Esophagus mucosa (tissue), 1 donor: ENCODE results near the gene MED13. TPM values are rescaled to one million over a fixed set of nuclear protein-coding genes. Genes with fewer than 3 reads are reported as not detected.
"Not testable (repeated sequence)": the region's sequence is repeated elsewhere in the genome, so short reads cannot be mapped to it uniquely, and the experiment has no call there.

Experiments
- ATAC-seq: fragments of 200-7000 bp; cut with Tn5 transposase; one replicate; pipeline ENCODE4 v1.9.1; 2020
- total RNA-seq: library from RNA; stranded (reverse); gene quantifications from one replicate; pipeline ENCODE4 v1.2.4, GENCODE V29; 2023
- donor health status: DM: yes; HTN: yes; CAD: no.

The MED13 gene
- total RNA-seq, 1 donor from 2014 or later = 43.7 TPM

DNA sequence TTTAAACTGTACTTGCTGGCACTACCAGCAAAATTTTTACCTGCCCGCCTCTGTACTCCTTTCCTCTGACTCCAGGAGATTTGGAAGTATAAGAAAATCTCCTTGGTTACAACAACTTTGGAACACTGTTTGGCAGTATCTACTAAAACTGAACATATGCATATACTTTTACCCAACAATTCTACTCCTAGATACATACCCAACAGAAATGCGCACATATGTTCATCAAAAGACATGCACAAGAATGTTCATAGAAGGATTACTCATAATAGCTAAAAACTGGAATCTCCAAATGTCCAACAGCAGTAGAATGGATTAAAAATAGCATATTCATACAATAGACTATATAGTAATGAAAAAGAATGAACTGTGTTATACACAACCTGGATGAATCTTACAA, 21.7 kb upstream of the MED13 start:
- no peak for ATAC-seq

DNA sequence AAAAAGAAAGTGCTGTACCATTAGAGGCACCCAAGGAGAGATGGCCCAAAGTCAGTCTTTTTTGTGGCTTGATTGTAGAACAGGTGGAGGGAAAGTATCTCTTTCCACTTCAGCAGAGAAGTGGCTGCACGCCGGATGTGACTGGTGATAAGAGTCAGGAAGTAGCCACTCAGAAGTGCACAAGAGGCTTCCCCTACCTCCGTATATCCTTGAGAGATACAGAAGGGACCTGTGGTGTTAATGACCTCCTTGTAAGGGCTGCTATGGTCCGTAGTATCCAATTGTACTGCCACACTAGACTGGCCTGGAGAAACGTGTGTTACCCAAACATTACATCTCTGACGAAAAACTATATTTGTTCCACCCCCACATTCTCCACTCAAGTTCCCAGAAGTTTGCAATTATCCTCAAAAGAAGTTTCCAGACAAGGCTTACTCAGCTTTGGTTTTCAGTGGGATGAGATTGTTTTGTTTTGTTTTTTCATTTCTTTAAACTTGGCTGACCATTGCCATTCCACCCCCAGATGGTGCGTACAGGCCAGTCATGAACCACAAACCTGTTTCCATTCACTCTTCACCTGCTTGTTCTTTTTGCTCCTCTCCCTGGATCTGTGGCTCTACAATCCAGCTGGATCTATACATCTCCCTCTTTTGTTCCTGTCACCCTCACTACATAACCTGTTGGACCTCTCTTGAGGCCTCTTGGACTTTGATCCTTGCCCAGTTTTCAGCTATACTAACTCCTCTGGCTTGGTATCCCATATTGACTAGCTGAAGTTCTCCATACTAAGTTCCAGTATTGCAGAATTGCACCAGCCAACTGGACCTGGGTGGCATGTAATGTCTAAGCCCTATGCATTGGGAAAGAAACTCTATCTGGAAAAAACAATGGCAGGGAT, 20.7 kb upstream of the MED13 start:
- no peak for ATAC-seq

DNA sequence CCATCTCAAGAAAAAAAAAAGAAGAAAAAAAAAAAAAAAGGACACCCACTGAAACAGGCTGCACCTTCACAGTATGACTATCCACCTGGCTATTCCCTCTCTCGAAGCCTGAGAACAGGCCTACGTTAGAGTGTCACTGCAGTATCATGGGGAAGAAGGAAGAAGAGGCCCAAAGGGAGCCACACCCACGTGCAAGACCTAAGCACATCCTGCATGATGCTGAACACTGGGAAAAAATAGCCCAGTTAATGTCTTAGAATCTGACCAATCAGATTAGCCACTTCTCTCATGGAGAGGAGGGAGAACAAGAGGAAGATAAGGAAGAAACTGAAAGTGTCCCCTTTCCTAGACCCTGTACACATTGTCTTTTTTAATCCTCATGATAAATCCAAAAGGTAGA, 19.5 kb upstream of the MED13 start:
- ATAC-seq = peak; percentile 47

DNA sequence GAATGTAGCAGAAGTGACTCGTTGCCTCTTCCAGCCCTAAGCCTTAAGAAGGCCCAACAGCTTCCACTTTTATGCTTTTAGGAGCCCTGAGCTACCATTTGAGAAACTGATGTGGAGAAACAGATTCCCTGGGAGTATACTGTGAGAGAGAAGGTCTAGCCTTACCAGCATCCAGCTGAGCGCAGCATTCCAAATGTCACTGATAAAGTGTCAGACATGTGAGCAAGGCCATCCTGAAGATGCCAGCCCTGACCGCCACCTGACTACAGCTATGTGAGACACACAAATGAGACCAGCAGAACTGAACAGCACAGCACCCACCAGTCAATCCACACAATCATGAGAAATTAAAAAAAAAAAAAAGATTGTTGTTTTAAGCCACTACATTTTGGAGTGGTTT, 18.6 kb upstream of the MED13 start:
- ATAC-seq = no peak

DNA sequence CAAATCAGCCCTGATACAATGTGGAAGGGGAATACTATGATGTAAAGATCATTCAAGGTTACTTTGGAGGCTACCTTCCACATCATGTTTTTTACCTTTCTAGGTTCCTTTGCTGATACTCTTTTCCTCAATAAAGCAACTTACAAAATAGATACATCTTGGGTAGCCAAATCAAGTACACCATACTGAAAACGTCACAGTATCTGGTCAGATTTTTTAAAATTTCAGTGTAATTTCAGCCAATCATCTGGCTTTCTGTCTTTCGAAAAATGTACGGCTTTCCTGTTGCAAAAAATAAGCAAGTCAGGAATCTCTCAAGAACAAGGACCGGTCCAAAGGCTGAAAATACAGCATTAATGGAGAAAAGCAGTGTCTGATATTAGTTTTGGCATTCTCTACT, 15.6 kb upstream of the MED13 start:
- ATAC-seq = no peak

DNA sequence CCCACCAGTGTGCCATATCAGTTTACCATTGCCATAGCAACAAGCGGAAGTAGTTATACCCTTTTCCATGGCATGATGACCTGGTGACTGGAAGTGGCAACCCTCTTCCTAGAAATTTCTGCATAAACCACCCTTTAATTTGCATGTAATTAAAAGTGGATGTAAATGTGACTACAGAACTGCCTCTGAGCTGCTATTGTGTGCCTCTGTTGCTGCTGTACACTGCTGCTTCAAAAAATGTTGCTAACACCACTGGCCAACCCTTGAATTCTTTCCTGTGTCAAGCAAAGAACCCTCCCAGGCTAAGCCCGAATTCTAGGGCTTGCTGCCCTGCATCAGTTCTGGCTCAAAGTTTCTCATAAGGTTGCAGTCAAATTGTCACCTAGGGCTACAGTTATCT, 12.9 kb upstream of the MED13 start:
- no peak for ATAC-seq

DNA sequence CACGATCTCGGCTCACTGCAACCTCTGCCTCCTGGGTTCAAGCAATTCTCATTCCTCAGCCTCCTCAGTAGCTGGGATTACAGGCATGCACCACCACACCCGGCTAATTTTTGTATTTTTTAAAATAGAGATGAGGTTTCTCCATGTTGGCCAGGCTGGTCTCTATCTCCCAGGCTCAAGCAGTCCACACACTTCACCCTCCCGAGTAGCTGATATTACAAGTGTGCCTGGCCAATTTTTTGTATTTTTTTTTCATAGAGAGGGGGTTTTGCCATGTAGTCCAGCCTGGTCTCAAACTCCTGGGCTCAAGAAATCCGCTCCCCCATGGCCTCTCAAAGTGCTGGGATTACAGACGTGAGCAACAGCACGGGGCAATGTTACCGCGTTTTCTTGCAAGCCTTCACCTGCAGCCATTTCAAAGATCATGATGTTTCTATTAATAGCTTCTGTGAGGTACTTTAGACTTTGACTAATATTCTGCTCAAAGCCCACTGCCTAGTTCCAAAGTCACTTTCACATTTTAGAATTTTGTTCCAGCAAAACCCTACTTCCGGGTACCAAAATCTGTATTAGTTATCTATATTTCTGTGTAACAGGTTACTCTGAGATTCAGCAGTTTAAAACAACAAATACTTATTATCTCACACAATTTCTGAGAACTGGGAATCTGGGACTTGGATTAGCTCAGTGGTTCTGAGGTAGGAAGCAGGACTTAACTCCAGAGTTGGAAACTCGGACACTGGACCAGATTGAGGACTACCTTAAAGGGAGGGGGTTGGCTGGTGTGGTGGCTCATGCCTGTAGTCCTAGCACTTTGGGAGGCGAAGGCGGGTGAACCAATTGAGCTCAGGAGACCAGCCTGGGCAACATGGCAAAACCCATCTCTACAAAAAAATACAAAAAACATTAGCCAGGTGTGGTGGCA, 12.0 kb upstream of the MED13 start:
- ATAC-seq = no peak

DNA sequence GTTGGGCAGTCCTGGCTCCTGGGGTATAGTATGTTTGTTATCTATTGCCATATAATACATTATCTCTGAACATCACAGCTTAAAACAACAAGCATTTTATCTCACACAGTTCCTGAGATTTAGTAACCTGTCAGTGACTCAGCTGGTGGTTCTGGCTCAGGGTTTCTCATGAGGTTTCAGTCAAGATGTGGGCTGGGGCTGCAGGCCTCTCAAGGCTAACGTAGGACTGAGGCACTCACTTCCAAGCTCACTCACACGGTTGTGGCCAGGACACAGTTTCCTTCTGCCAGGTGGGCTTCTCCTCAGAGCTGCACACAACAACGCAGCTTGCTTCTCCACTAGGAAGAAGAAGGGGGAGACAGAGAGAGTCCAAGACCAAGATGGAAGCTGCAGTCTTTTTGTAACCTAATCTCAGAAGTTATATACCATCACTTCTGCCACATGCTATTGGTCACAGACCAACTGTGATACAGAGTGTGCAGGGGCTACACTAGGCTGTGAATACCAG, 10.3 kb upstream of the MED13 start:
- ATAC-seq = no peak

DNA sequence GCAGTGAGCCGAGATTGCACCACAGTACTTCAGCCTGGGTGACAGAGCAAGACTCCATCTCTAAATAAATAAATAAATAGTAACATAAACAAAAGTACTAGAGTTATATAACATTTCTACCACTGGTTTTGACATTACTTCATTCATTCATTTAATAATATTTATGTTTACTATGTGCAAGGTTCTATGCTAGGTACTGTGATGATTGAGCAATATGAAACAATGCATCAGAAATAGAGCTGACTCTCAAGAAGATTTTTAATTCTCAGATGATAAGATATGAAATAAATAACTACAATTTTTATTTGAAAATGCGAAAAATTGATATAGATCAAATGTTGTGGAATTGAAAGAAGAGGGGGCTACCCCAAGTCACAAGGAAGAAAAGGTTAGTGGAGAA, 8.9 kb upstream of the MED13 start:
- ATAC-seq = no peak

DNA sequence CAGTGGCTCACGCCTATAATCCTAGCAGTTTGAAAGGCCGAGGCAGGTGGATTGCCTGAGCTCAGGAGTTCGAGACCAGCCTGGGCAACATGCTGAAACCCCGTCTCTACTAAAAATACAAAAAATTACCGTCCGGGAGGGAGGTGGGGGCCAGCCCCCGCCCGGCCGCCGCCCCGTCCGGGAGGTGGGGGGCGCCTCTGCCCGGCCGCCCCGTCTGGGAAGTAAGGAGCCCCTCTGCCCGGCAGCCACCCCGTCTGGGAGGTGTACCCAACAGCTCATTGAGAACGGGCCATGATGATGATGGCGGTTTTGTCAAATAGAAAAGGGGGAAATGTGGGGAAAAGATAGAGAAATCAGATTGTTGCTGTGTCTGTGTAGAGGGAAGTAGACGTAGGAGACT, 7.8 kb upstream of the MED13 start:
- ATAC-seq = not testable (repeated sequence)

DNA sequence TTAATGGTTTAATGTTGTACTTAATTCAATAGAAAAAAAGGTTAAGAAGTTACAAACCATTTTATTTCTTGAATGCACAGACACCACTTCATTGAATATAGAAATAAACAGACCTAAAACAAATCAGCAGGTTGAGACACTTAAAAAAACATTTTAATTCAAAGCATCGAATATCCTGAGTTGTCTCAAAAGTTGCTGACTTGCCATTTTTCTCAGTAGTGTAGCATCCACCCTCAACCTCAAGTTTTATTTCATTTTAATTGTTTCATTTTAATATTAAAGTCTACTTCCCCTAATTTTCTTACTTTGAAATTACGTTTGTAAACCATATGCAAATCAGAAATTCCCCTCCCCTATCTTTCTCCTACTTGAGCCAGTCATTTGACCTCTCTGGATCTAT, 5.8 kb upstream of the MED13 start:
- ATAC-seq = no peak

DNA sequence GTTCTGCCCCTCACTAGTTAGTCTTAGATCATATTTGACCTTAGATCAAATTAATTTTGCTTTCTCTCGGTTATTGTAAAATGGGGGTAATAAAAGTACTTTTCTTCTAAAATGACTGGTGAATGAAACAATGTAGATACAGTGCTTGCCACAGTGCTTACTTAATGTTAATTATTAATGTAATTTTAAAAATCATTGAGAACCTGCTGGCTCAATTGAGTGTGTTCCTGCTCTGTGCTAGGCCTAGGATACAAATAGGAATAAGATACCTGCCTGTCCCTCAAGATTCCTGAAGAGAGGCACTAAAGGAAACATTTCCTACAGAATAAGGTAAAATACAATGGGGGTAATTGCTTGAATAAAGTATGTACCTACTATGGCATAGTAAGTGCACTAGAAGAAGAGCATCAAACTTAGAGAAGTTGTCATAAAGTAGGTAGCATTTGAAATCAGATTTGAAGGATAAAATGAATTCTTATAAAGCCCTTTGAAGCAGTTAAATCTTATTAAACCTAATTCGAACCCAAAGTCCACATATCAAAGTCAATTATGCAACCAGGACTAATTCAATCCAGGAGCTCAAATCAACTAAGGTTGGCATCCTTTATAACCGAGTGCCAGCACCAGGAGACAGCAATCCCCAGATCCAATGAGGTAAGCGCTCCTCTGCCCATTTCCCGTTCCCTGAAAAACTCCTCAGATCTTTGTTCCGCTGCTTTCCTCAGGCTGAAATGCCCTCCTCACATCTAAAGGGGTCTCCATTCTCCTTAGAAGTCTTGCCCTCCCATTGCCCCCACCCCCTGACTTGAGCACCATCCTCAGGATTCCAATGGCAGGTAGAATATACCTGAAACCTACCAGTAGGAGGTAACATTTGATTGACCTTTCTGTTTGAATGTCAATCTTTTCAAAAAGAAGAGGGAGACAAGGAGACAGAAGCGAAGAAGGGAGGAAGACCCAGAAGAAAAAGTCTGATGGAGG, 2.4 kb upstream of the MED13 start:
- no peak for ATAC-seq

DNA sequence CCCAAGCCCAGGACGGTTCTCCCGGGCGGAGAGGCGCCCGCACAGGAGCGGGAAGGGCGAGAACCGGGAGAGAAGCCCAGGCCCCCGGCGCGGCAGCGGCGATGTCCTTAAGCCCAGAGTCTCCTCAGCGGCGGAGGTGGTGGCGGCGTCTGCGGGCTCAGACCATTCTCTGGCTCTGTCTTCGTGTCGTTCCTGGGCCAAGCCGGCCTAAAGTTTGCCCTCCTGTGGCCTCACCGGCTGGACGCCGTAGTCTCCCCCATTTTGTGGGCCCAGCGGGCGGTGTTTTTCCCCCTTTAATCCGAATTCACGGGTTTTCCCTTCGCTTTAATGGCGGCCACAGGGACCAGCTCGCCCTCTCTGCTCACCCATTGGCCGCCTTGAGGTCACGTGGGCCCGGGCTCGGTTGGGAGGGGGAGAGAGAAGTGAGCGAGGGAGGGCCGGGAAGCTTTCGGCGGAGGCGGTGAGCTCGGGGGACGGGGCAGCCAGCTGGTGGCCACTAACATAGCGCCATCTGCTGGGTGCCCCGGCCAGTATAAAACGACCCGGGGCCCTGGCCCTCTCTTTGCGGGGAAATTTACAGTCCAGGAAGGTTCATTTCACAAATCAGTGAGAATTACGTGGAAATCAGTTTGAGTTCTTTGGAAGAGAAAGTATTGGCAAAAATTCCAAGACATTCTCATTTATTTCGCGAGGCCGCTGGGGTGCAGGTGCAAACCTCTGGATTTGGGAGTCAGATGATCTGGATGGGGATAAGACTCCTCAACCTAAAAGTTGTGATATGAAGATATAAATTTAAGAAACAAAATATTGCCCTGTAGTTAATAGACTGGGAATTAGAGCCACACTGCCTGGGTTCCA, 762 bp upstream of the MED13 start:
- peak; percentile 100 for ATAC-seq

DNA sequence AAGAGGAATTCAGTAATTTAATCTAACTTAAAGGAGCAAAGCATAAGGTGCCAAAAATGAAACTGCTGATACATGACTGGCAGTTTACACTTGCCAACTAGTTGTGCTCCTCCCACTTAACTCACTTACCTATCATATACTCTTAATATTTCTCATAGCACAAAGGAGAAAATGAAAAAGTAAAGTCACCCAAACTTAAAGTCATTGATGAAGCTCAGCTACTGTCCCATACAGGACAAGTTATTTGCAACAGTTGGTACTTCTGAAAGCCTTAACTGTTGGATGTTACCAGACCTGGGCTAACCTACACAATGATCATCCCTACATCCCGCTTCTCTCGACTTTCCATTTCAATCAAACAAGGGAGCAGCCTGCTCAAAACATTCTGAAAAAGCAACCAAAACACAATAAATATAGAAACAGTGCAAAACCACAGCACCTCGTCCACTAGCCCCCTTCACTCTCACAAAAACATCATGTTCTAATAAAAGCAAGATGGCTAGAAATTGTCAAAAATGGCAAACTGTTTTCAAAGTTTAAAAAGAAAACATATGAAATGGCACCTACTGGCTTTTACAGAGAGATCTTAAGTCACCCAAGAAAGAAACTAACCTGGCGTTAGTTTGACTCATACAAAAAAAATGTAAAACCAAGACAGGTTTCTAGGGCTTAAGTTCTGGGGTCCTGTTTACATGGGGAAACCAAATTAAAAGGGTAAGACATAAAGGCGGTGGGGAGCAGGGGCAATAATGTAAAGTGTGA, 868 bp downstream of the MED13 start:
- no peak for ATAC-seq

DNA sequence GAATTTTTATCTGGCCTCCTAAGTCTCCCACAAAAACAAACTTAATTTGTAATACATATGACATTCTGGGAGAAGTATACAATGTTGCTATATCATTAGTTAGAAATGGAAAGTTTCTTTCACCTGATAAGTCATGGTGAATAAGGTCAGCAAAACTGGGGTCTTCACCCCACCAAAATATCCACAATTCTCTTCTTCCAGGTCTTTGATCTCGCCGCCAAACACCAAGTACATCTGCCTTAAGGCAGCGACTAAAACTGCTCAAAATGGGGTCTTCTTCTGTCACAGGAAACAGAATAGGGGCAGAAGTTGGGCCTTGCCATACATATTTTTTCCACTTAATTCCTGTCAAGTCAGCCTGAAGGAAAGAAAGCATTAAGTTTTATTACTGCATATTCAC, 2.1 kb downstream of the MED13 start:
- no peak for ATAC-seq

DNA sequence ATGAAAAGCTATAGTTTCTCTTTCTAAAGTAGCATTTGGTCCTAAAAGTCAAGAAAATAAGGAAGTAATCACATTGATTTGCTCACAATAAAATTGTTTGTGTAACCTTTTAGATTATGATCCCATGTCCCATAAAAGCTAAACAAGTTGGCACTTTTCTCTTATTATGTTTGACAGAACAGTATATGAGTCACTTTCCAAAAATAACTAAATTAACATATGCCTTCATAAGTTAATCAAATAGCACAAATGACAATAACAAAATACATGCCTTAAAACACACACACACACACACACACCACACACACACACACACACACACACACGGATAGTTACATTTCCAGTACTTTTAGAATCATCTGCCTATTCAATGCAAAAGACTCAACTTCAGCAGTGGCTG, 2.8 kb downstream of the MED13 start:
- ATAC-seq = no peak

DNA sequence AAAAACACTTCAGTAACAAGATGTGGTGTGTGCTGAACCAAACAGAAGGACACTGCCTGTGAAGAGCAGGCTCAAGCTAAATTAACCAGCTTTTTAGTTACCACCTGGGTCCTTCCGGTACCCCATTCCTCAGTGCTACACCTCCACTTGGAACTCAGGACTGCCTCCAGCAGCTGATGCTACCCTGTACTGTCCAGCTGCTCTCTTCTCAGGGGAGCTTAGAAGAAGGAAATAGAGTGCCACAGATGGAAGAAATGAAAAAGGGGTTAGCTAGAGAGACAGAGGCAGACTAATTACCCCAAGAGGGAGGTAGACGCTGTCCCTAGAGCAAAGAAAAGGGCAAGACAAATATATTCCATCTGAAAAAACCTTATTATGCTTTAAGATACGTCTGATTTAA, 5.7 kb downstream of the MED13 start:
- ATAC-seq = no peak

DNA sequence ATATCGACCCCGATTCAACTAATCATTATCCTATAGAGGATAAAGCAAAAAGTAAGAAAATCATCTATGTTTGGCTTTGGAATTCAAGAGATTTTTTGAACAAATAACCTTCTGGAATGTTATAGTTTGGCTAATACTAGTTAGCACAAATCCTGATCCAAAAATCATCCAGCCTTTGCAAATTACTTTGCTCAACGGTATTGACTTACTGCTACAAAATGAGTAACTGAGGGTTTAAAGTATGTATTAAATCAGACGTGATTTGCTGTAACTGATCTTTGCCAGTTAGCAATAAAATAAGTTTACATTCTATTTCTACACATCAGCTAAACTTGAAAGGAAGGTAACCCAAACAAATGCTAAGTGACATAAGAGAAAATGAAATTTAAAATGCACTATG, 6.5 kb downstream of the MED13 start:
- no peak for ATAC-seq

DNA sequence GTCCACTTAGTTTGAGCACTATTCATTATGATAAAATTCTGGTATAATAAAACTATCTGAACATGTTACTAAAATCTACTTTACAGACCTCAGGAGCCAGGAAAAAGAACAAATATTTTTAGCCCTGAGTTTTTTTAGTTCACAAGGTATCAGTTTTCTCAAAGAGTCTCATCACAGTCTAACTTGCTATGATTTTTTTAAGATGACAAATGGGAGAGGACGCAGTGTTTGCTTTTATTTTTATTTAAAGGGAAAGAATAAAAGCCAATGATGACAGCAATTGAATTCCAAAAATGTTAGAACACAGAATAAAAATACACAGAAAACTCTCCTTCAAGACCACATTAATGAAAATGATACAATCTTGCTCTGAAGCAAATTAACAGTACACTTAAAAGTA, 7.4 kb downstream of the MED13 start:
- no peak for ATAC-seq

DNA sequence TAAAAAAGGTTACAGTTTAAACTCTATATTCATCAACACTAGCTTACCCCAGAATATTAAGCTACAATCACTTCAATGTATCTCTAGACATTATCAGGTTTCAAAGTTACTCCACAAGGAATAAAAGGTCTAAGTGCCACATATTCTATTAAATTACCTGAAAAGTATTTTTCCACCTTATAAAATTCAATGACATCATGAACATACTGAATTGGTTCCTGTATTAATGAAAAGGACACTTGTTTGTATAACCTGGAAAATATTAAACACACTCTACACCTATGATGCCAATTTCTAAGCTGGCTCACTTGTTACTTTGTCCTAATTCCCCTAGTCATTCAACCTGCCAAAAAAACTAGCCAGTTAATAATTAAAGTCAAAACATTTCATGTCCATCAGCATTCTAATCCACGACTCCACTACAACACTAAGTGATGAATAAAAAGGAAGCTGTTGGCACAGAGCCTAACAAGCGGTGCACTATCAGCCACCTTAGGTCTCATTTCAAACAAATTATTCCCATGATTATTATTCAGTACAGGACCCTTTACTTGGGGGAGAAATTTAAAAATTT, 12.2 kb downstream of the MED13 start:
- no peak for ATAC-seq
